H9 (cell line): ENCODE results near the gene NAPSA. TPM values are rescaled to one million over a fixed set of nuclear protein-coding genes. Genes with fewer than 3 reads are reported as not detected.
A peak's percentile ranks its signal among the peaks of the same experiment; 100 is the strongest.

Experiments used
- DNase-seq: peaks from one replicate; pipeline ENCODE4 v3.0.0-alpha.2; 2017
- H2AFZ ChIP-seq: one replicate; pipeline ENCODE4 v1.6.1; 2013; ENCODE audit warnings: mild to moderate bottlenecking, low read length, control low read depth, moderate library complexity
- H2AK5ac ChIP-seq: 2 replicates; pipeline ENCODE4 v1.6.1; 2013; ENCODE audit warnings: low read length, control low read depth, mixed read lengths; ENCODE audit not compliant: insufficient read length
- H2BK120ac ChIP-seq: one replicate; pipeline ENCODE4 v1.6.1; 2013; ENCODE audit warnings: low read depth, mild to moderate bottlenecking, low read length, control low read depth, inconsistent platforms; ENCODE audit not compliant: poor library complexity, severe bottlenecking
- H2BK12ac ChIP-seq: 2 replicates; pipeline ENCODE4 v1.6.1; 2013; ENCODE audit warnings: low read length, control low read depth, mixed read lengths, low read depth; ENCODE audit not compliant: insufficient read length
- H2BK15ac ChIP-seq: 2 replicates; pipeline ENCODE4 v1.6.1; 2013; ENCODE audit warnings: low read depth, low read length, control low read depth
- H2BK20ac ChIP-seq: one replicate; pipeline ENCODE4 v1.6.1; 2013; ENCODE audit warnings: low read depth, mild to moderate bottlenecking, low read length, control low read depth, inconsistent platforms; ENCODE audit not compliant: poor library complexity, severe bottlenecking
- H2BK5ac ChIP-seq: 2 replicates; pipeline ENCODE4 v1.6.1; 2013; ENCODE audit warnings: low read length, control low read depth, mixed read lengths; ENCODE audit not compliant: insufficient read length
- H3K14ac ChIP-seq: 2 replicates; pipeline ENCODE4 v1.6.1; 2013; ENCODE audit warnings: low read length, control low read depth; ENCODE audit not compliant: insufficient read depth
- H3K18ac ChIP-seq: 2 replicates; pipeline ENCODE4 v1.6.1; 2013; ENCODE audit warnings: low read depth, mild to moderate bottlenecking, mixed read lengths, low read length, control low read depth; ENCODE audit not compliant: insufficient read length
- H3K23ac ChIP-seq: 2 replicates; pipeline ENCODE4 v1.6.1; 2013; ENCODE audit warnings: low read length, control low read depth, mixed read lengths, low read depth; ENCODE audit not compliant: insufficient read length
- H3K23me2 ChIP-seq: 2 replicates; pipeline ENCODE4 v1.6.1; 2013; ENCODE audit warnings: low read depth, mild to moderate bottlenecking, mixed read lengths, low read length, control low read depth; ENCODE audit not compliant: insufficient read length, poor library complexity, severe bottlenecking
- H3K27ac ChIP-seq: 2 replicates; pipeline ENCODE4 v1.5.1; 2013; ENCODE audit warnings: low read length, control low read depth, mixed read lengths, low read depth; ENCODE audit not compliant: insufficient read length
- H3K27me3 ChIP-seq: 2 replicates; pipeline ENCODE4 v1.6.1; 2013; ENCODE audit warnings: low read length, control low read depth, inconsistent platforms; ENCODE audit not compliant: insufficient read depth
- H3K4ac ChIP-seq: 2 replicates; pipeline ENCODE4 v1.6.1; 2013; ENCODE audit warnings: low read depth, mild to moderate bottlenecking, control low read depth, inconsistent platforms, low read length, moderate library complexity
- H3K4me1 ChIP-seq: 2 replicates; pipeline ENCODE4 v1.6.1; 2013; ENCODE audit warnings: low read length, control low read depth, inconsistent platforms; ENCODE audit not compliant: insufficient read depth
- H3K4me2 ChIP-seq: 2 replicates; pipeline ENCODE4 v1.6.1; 2013; ENCODE audit warnings: low read length, control low read depth, mixed read lengths; ENCODE audit not compliant: insufficient read length, insufficient read depth
- H3K56ac ChIP-seq: 2 replicates; pipeline ENCODE4 v1.6.1; 2013; ENCODE audit warnings: low read depth, mild to moderate bottlenecking, mixed read lengths, low read length, control low read depth; ENCODE audit not compliant: insufficient read length
- H3K79me1 ChIP-seq: 2 replicates; pipeline ENCODE4 v1.6.1; 2013; ENCODE audit warnings: low read depth, mild to moderate bottlenecking, moderate library complexity, low read length, control low read depth, inconsistent platforms; ENCODE audit not compliant: insufficient read depth, poor library complexity, severe bottlenecking
- H3K79me2 ChIP-seq: 2 replicates; pipeline ENCODE4 v1.6.1; 2013; ENCODE audit warnings: low read length, control low read depth, inconsistent platforms; ENCODE audit not compliant: insufficient read depth
- H3K9ac ChIP-seq: 2 replicates; pipeline ENCODE4 v1.6.1; 2013; ENCODE audit warnings: low read length, control low read depth, mixed read lengths; ENCODE audit not compliant: insufficient read length; ENCODE audit errors: extremely low read depth
- H3K9me3 ChIP-seq: one replicate; pipeline ENCODE4 v1.6.1; 2013; ENCODE audit warnings: low read depth, low read length, inconsistent platforms; ENCODE audit not compliant: control insufficient read depth
- H3T11ph ChIP-seq: one replicate; pipeline ENCODE4 v1.6.1; 2013; ENCODE audit warnings: mild to moderate bottlenecking, low read length, control low read depth, inconsistent platforms
- H4K20me1 ChIP-seq: one replicate; pipeline ENCODE4 v1.6.1; 2013; ENCODE audit not compliant: control insufficient read depth, insufficient read length, insufficient read depth
- H4K5ac ChIP-seq: 2 replicates; pipeline ENCODE4 v1.6.1; 2013; ENCODE audit warnings: low read depth, mild to moderate bottlenecking, mixed read lengths, low read length, control low read depth; ENCODE audit not compliant: insufficient read length
- H4K8ac ChIP-seq: replicated peaks from 2 replicates; pipeline ENCODE4 v1.6.1; 2013; ENCODE audit warnings: low read length, control low read depth, mixed read lengths, low read depth; ENCODE audit not compliant: insufficient read length
- H4K91ac ChIP-seq: 2 replicates; pipeline ENCODE4 v1.6.1; 2013; ENCODE audit warnings: low read depth, mild to moderate bottlenecking, moderate library complexity, mixed read lengths, low read length, control low read depth; ENCODE audit not compliant: insufficient read length
- H3K27ac Mint-ChIP-seq, 3 experiments: 2 replicates in 2 of 3; 3 replicates in 1 of 3; pipeline ENCODE4 v1.8.0; 2020 to 2021; ENCODE audit warnings: mixed read lengths in 3 of 3, mild to moderate bottlenecking in 1 of 3, moderate library complexity in 1 of 3
- H3K27me3 Mint-ChIP-seq: 2 replicates; pipeline ENCODE4 v1.8.0; 2021; ENCODE audit warnings: low read depth, mild to moderate bottlenecking, moderate library complexity, mixed read lengths
- H3K36me3 Mint-ChIP-seq, 3 experiments: 2 replicates in 2 of 3; 3 replicates in 1 of 3; pipeline ENCODE4 v1.8.0; 2020 to 2021; ENCODE audit warnings: low read depth in 3 of 3, mixed read lengths in 3 of 3; ENCODE audit not compliant: insufficient read depth in 1 of 3
- H3K4me1 Mint-ChIP-seq, 2 experiments: 2 replicates each; pipeline ENCODE4 v1.8.0; 2020; ENCODE audit warnings: mixed read lengths in 2 of 2
- H3K4me3 Mint-ChIP-seq, 2 experiments: 2 replicates in 1 of 2; 3 replicates in 1 of 2; pipeline ENCODE4 v1.8.0; 2020 to 2021; ENCODE audit warnings: mild to moderate bottlenecking in 2 of 2, mixed read lengths in 2 of 2, moderate library complexity in 1 of 2
- H3K9me3 Mint-ChIP-seq, 2 experiments: 2 replicates in 1 of 2; 3 replicates in 1 of 2; pipeline ENCODE4 v1.8.0; 2020; ENCODE audit warnings: mild to moderate bottlenecking in 2 of 2, mixed read lengths in 2 of 2, moderate library complexity in 1 of 2
- CTCF ChIP-seq: fragments of 200-600 bp; sonication (generic); conservative IDR thresholded peaks from 3 replicates; pipeline ENCODE4 v1.8.0; 2021; ENCODE audit warnings: antibody characterized with exemption, mild to moderate bottlenecking
- WGBS: extraction: QIAGEN DNeasy Blood & Tissue Kit; methylation state at CpG from one replicate; pipeline ENCODE4 v1.1.7; 2013; ENCODE audit warnings: missing lambda C conversion rate, low lambda C conversion rate, mixed read lengths; ENCODE audit not compliant: insufficient read length; ENCODE audit errors: extremely low coverage; 5-methylcytosine and 5-hydroxymethylcytosine counted together
- total RNA-seq: library from RNA; stranded (reverse); gene quantifications from 2 replicates; pipeline ENCODE4 v1.2.1, GENCODE V29; 2021

Gene NAPSA
- total RNA-seq, 1 experiment from 2014 or later, result 0.44 TPM

- H3K14ac ChIP-seq, result no peak overlapping the region
- no peaks in the 10 kb centered on the region for H4K20me1 ChIP-seq
- no peak overlapping the region for H3K9ac ChIP-seq
- H4K91ac ChIP-seq, result no peak overlapping the region
- no peaks in the 10 kb centered on the region for H3K27me3 ChIP-seq
- H3K4me1 ChIP-seq, result peaks cover 1% of the 10 kb centered on the region; the same call in 1 of the 2 replicates
- no peak for TF ChIP-seq CTCF
- H3K27ac ChIP-seq, result no peak overlapping the region
- H3K56ac ChIP-seq, result no peak overlapping the region
- H3T11ph ChIP-seq, result no peak overlapping the region
- H2BK20ac ChIP-seq, result no peak overlapping the region
- no peak overlapping the region for H3K4ac ChIP-seq
- no peaks in the 10 kb centered on the region for H3K23me2 ChIP-seq
- no peak overlapping the region for H2BK120ac ChIP-seq
- H4K5ac ChIP-seq, result no peak overlapping the region
- DNase-seq, result no peak
- Mint-ChIP-seq H3K36me3 (no peaks in the 10 kb centered on the region), H3K4me1 (peaks cover 3 to 5% of the 10 kb centered on the region in 2 experiments), H3K27me3 (no peaks in the 10 kb centered on the region; the same call in 1 of the 2 replicates), H3K9me3 (no peaks in the 10 kb centered on the region; a peak in 1 of 5 replicates), H3K27ac (peak overlapping the region in 1 of 3 experiments; percentile 32; a peak in 1 of 7 replicates), H3K4me3 (no peak overlapping the region)
- no peak overlapping the region for H2BK15ac ChIP-seq
- no peak overlapping the region for H3K18ac ChIP-seq
- no peak overlapping the region for H2BK12ac ChIP-seq
- no peak overlapping the region for H2AFZ ChIP-seq
- H4K8ac ChIP-seq, result no peak overlapping the region
- WGBS, result no CpG with 5 or more reads among the region's 4 CpGs
- H3K9me3 ChIP-seq, result no peaks in the 10 kb centered on the region
- H2AK5ac ChIP-seq, result no peak overlapping the region
- no peak overlapping the region for H2BK5ac ChIP-seq
- H3K79me2 ChIP-seq, result no peaks in the 10 kb centered on the region
- no peak overlapping the region for H3K4me2 ChIP-seq
- H3K23ac ChIP-seq, result no peak overlapping the region
- no peaks in the 10 kb centered on the region for H3K79me1 ChIP-seq
Observed at GRCh38 chr19:50352242-50352641, 13.2 kb downstream of the NAPSA start.
